Choroid plexus epithelial cell (primary cell): Measurements from ENCODE around the gene CABP2.

ENCODE experiments used
- DNase-seq: peaks from one replicate; pipeline ENCODE4 v3.0.0-alpha.2; 2010; ENCODE audit warnings: low read depth
- H3K4me3 ChIP-seq: 2 replicates; pipeline ENCODE4 v1.5.1; 2011; ENCODE audit warnings: low read depth, mild to moderate bottlenecking, control low read depth, low read length, moderate library complexity
- CTCF ChIP-seq: conservative IDR thresholded peaks from 2 replicates; pipeline ENCODE4 v1.5.1; 2011; ENCODE audit warnings: low read depth, mild to moderate bottlenecking, control low read depth, inconsistent platforms, low read length, moderate library complexity

Gene CABP2

GRCh38 chr11:67492801-67493547, 30.3 kb downstream of the CABP2 start:
- no peak overlapping the region for H3K4me3 ChIP-seq
- TF ChIP-seq CTCF: no peak
- DNase-seq: no peak

- no peak for TF ChIP-seq CTCF
- no peak for DNase-seq
Measured at GRCh38 chr11:67492069-67492727, 31.0 kb downstream of the CABP2 start.

GRCh38 chr11:67491276-67492068, 31.8 kb downstream of the CABP2 start:
- DNase-seq: no peak
- H3K4me3 ChIP-seq: no peak overlapping the region
- TF ChIP-seq CTCF: no peak

More at GRCh38 chr11:67492069-67492727, 31.0 kb downstream of the CABP2 start:
- H3K4me3 ChIP-seq: no peak overlapping the region

GRCh38 chr11:67490727-67491065, 32.5 kb downstream of the CABP2 start:
- no peak overlapping the region for H3K4me3 ChIP-seq
- no peak for TF ChIP-seq CTCF
- no peak for DNase-seq

- no peak for DNase-seq
- no peak for TF ChIP-seq CTCF
- H3K4me3 ChIP-seq: no peak overlapping the region
Measured at GRCh38 chr11:67489885-67490726, 33.1 kb downstream of the CABP2 start.

GRCh38 chr11:67489203-67489884, 33.9 kb downstream of the CABP2 start:
- DNase-seq: no peak
- no peak overlapping the region for H3K4me3 ChIP-seq
- no peak for TF ChIP-seq CTCF
